ENCODE measurements around the gene CRTC3.

DNA sequence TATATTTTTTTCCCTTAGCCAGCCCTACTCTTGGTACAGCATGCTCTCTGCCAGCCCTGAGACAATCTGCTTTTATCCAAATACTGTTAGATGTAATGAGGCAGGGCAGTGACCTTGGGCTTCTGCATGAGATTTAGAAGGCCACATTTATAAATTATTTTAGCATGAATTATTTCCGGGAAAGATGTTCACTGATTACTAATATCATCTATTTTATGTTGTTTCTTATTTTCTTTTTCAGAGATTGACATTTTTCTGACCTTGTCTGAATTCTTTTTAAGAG is 23.1 kb downstream of the CRTC3 start:
- TF ChIP-seq, protein P1, sequence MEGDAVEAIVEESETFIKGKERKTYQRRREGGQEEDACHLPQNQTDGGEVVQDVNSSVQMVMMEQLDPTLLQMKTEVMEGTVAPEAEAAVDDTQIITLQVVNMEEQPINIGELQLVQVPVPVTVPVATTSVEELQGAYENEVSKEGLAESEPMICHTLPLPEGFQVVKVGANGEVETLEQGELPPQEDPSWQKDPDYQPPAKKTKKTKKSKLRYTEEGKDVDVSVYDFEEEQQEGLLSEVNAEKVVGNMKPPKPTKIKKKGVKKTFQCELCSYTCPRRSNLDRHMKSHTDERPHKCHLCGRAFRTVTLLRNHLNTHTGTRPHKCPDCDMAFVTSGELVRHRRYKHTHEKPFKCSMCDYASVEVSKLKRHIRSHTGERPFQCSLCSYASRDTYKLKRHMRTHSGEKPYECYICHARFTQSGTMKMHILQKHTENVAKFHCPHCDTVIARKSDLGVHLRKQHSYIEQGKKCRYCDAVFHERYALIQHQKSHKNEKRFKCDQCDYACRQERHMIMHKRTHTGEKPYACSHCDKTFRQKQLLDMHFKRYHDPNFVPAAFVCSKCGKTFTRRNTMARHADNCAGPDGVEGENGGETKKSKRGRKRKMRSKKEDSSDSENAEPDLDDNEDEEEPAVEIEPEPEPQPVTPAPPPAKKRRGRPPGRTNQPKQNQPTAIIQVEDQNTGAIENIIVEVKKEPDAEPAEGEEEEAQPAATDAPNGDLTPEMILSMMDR (IDR thresholded peaks at IDR 0.05), result no peak
- no peak for TF ChIP-seq POLR2A (IDR thresholded peaks at IDR 0.05)
